CD4-positive, alpha-beta T cell (primary cell): Measurements from ENCODE around the gene ATXN1. TPM values are rescaled to one million over a fixed set of nuclear protein-coding genes. Genes with fewer than 3 reads are reported as not detected.

Experiments
- ATAC-seq: fragments of 200-7000 bp; cut with Tn5 transposase; one replicate; pipeline ENCODE4 v1.10.0; 2022; ENCODE audit warnings: mild to moderate bottlenecking; ENCODE audit not compliant: poor library complexity
- CTCF ChIA-PET: fragments of 350-600 bp; sonication (Branson Sonifier 250); formaldehyde crosslinking; loops from one replicate; lab custom pipeline; 2021; ENCODE audit warnings: antibody characterized with exemption, inconsistent platforms; lab: Charles Lee
- POLR2A ChIA-PET: fragments of 350-600 bp; sonication (Branson Sonifier 250); formaldehyde crosslinking; loops from one replicate; lab custom pipeline; 2021; ENCODE audit warnings: antibody characterized with exemption, inconsistent platforms; lab: Charles Lee
- DNase-seq, 14 experiments: peaks; one replicate each; pipeline ENCODE4 v3.0.0-alpha.2; 2013 to 2020; ENCODE audit warnings: mixed read lengths in 2 of 14
- H3K27ac ChIP-seq, 2 donors: one replicate each; pipeline versions ENCODE4 v1.5.1 to v1.7.0; 2013; ENCODE audit warnings: low read length in 2 of 2, low read depth in 1 of 2, mild to moderate bottlenecking in 1 of 2
- H3K27me3 ChIP-seq, 2 experiments: 1 replicate in 1 of 2; 2 replicates in 1 of 2; pipeline versions ENCODE4 v1.6.1 to v1.7.0; 2013; ENCODE audit warnings: low read length in 2 of 2, control low read depth in 1 of 2, mild to moderate bottlenecking in 1 of 2, moderate library complexity in 1 of 2; ENCODE audit not compliant: insufficient read depth in 2 of 2, control insufficient read depth in 1 of 2
- H3K36me3 ChIP-seq: one replicate; pipeline ENCODE4 v1.6.1; 2013; ENCODE audit warnings: low read length, control low read depth; ENCODE audit not compliant: insufficient read depth
- H3K4me1 ChIP-seq: one replicate; pipeline ENCODE4 v1.6.1; 2013; ENCODE audit warnings: low read length, control low read depth; ENCODE audit not compliant: insufficient read depth
- H3K4me3 ChIP-seq: one replicate; pipeline ENCODE4 v1.5.1; 2013; ENCODE audit warnings: mild to moderate bottlenecking, low read length, moderate library complexity
- H3K9me3 ChIP-seq, 2 experiments: 1 replicate in 1 of 2; 2 replicates in 1 of 2; pipeline versions ENCODE4 v1.6.1 to v1.7.0; 2013; ENCODE audit warnings: low read length in 2 of 2, mild to moderate bottlenecking in 2 of 2, control low read depth in 1 of 2, moderate library complexity in 1 of 2; ENCODE audit not compliant: control insufficient read depth in 1 of 2, insufficient read depth in 1 of 2
- H3K27ac Mint-ChIP-seq: one replicate; pipeline ENCODE4 v1.8.0; 2020; ENCODE audit warnings: mixed read lengths
- H3K27me3 Mint-ChIP-seq: one replicate; pipeline ENCODE4 v1.8.0; 2021; ENCODE audit warnings: mixed read lengths
- H3K36me3 Mint-ChIP-seq: one replicate; pipeline ENCODE4 v1.8.0; 2021; ENCODE audit warnings: low read depth, mixed read lengths
- H3K4me1 Mint-ChIP-seq: one replicate; pipeline ENCODE4 v1.8.0; 2021; ENCODE audit warnings: low read depth, mixed read lengths
- H3K4me3 Mint-ChIP-seq: one replicate; pipeline ENCODE4 v1.8.0; 2020; ENCODE audit warnings: mild to moderate bottlenecking, mixed read lengths
- H3K9me3 Mint-ChIP-seq: one replicate; pipeline ENCODE4 v1.8.0; 2020; ENCODE audit warnings: mixed read lengths
- CTCF ChIP-seq: fragments of 200-600 bp; IDR thresholded peaks from one replicate; pipeline ENCODE4 v1.8.0; 2022; ENCODE audit warnings: antibody characterized with exemption, mild to moderate bottlenecking
- intact Hi-C, 2 experiments: fragments of 100-400 bp; cut with DNase I in 1 of 2; cut with micrococcal nuclease in 1 of 2; formaldehyde crosslinking; loops; one replicate each; pipeline versions ENCODE4 v1.15.1 to v1.9.0; 2023 to 2025; cut with DNase I, micrococcal nuclease
- total RNA-seq, 174 experiments: library from RNA in 2 of 174; stranded (reverse) in 2 of 174; gene quantifications; one replicate each; pipeline ENCODE4 v1.2.3 and lab custom pipeline; 2021 to 2026

ATXN1 gene
- total RNA-seq, 2 experiments from 2014 or later: 74.2 to 76.7 TPM

GRCh38 chr6:16649890-16650289 is 111.4 kb downstream of the ATXN1 start:
- H3K4me3 ChIP-seq: no peak overlapping the region
- ATAC-seq (no peak), DNase-seq (no peak)
- peaks cover 44% of the 10 kb centered on the region for H3K4me1 Mint-ChIP-seq
- H3K36me3 Mint-ChIP-seq: peaks cover 13% of the 10 kb centered on the region
- H3K27me3 Mint-ChIP-seq: no peaks in the 10 kb centered on the region
- no peaks in the 10 kb centered on the region for H3K9me3 ChIP-seq
- H3K9me3 Mint-ChIP-seq: no peaks in the 10 kb centered on the region
- H3K4me3 Mint-ChIP-seq: no peak overlapping the region
- peaks cover 5% of the 10 kb centered on the region for H3K36me3 ChIP-seq
- H3K27ac Mint-ChIP-seq: no peak overlapping the region
- H3K4me1 ChIP-seq: peaks cover 39% of the 10 kb centered on the region
- H3K27me3 ChIP-seq: no peaks in the 10 kb centered on the region
- intact Hi-C loops: loop anchor here (5.0 kb wide), 4 partner anchors 47 to 122 kb away; partner anchors contain the start of gene ATXN1 (in 1 of the 2)
- ChIA-PET CTCF (no interaction called here), POLR2A (no interaction called here)
- no peak for TF ChIP-seq CTCF
- H3K27ac ChIP-seq: no peak overlapping the region

GRCh38 chr6:16649241-16649640 is 112.0 kb downstream of the ATXN1 start:
- H3K27ac Mint-ChIP-seq: no peak overlapping the region

GRCh38 chr6:16648003-16648402 is 113.3 kb downstream of the ATXN1 start:
- CTCF ChIA-PET: no interaction called here
- H3K27me3 Mint-ChIP-seq: no peaks in the 10 kb centered on the region
- H3K27ac Mint-ChIP-seq: no peak overlapping the region

More at GRCh38 chr6:16649241-16649640, 112.0 kb downstream of the ATXN1 start:
- H3K9me3 Mint-ChIP-seq: no peaks in the 10 kb centered on the region
- peaks cover 12% of the 10 kb centered on the region for H3K36me3 Mint-ChIP-seq
- DNase-seq (no peak), ATAC-seq (no peak)
- no peak overlapping the region for H3K4me3 Mint-ChIP-seq
- H3K27me3 Mint-ChIP-seq: no peaks in the 10 kb centered on the region
- no peak overlapping the region for H3K4me3 ChIP-seq
- CTCF ChIA-PET: no interaction called here
- no peak overlapping the region for H3K27ac ChIP-seq
- peaks cover 38% of the 10 kb centered on the region for H3K4me1 Mint-ChIP-seq
- H3K4me1 ChIP-seq: peaks cover 34% of the 10 kb centered on the region
- H3K27me3 ChIP-seq: no peaks in the 10 kb centered on the region
- intact Hi-C loops: no loop called here
- H3K9me3 ChIP-seq: no peaks in the 10 kb centered on the region
- POLR2A ChIA-PET: no interaction called here
- peaks cover 9% of the 10 kb centered on the region for H3K36me3 ChIP-seq
- TF ChIP-seq CTCF: no peak

More at GRCh38 chr6:16648003-16648402, 113.3 kb downstream of the ATXN1 start:
- peaks cover 4% of the 10 kb centered on the region for H3K36me3 ChIP-seq
- peaks cover 25% of the 10 kb centered on the region for H3K4me1 Mint-ChIP-seq
- H3K9me3 Mint-ChIP-seq: no peaks in the 10 kb centered on the region
- DNase-seq (no peak), ATAC-seq (no peak)
- POLR2A ChIA-PET: no interaction called here
- no peak overlapping the region for H3K4me3 ChIP-seq
- H3K4me1 ChIP-seq: peaks cover 21% of the 10 kb centered on the region
- TF ChIP-seq CTCF: no peak
- H3K27ac ChIP-seq: no peak overlapping the region
- peaks cover 21% of the 10 kb centered on the region for H3K36me3 Mint-ChIP-seq
- H3K9me3 ChIP-seq: no peaks in the 10 kb centered on the region
- no peaks in the 10 kb centered on the region for H3K27me3 ChIP-seq
- intact Hi-C loops: no loop called here
- no peak overlapping the region for H3K4me3 Mint-ChIP-seq
